Stimulated activated effector memory CD8-positive, alpha-beta T cell treated with anti-CD3 and anti-CD28 coated beads, Interleukin-12 subunit alpha, Interleukin-12 subunit beta, amount 100 ng/mL, for 72 hours (primary cell): ENCODE measurements around the gene CST7.
"Not testable (repeated sequence)": the region's sequence is repeated elsewhere in the genome, so short reads cannot be mapped to it uniquely, and the experiment has no call there.

Experiments
- ATAC-seq: fragments of 150-1000 bp; cut with Tn5 transposase; 2 replicates; pipeline ENCODE4 v1.10.0; 2021
- DNase-seq, 2 donors: peaks; one replicate each; pipeline ENCODE4 v3.0.0; 2021 to 2022; ENCODE audit warnings: low spot score in 2 of 2
- H3K27ac Mint-ChIP-seq: one replicate; pipeline ENCODE4 v1.8.0; 2022; ENCODE audit warnings: mild to moderate bottlenecking, mixed read lengths
- H3K36me3 Mint-ChIP-seq: one replicate; pipeline ENCODE4 v1.8.0; 2022; ENCODE audit warnings: mild to moderate bottlenecking, mixed read lengths
- H3K4me1 Mint-ChIP-seq: one replicate; pipeline ENCODE4 v1.8.0; 2022; ENCODE audit warnings: mixed read lengths
- H3K4me3 Mint-ChIP-seq: one replicate; pipeline ENCODE4 v1.8.0; 2022; ENCODE audit warnings: mild to moderate bottlenecking, mixed read lengths
- H3K9me3 Mint-ChIP-seq: one replicate; pipeline ENCODE4 v1.8.0; 2022; ENCODE audit warnings: mixed read lengths

CST7 gene

GRCh38 chr20:24935766-24936525 is 13.1 kb upstream of the CST7 start:
- DNase-seq (peak in 1 of 2 donors; percentile 66), ATAC-seq (peak; percentile 96)
- Mint-ChIP-seq H3K4me3 (no peak overlapping the region), H3K9me3 (no peaks in the 10 kb centered on the region), H3K4me1 (peaks cover 60% of the 10 kb centered on the region), H3K36me3 (no peaks in the 10 kb centered on the region), H3K27ac (peak overlapping the region; percentile 85)

DNA sequence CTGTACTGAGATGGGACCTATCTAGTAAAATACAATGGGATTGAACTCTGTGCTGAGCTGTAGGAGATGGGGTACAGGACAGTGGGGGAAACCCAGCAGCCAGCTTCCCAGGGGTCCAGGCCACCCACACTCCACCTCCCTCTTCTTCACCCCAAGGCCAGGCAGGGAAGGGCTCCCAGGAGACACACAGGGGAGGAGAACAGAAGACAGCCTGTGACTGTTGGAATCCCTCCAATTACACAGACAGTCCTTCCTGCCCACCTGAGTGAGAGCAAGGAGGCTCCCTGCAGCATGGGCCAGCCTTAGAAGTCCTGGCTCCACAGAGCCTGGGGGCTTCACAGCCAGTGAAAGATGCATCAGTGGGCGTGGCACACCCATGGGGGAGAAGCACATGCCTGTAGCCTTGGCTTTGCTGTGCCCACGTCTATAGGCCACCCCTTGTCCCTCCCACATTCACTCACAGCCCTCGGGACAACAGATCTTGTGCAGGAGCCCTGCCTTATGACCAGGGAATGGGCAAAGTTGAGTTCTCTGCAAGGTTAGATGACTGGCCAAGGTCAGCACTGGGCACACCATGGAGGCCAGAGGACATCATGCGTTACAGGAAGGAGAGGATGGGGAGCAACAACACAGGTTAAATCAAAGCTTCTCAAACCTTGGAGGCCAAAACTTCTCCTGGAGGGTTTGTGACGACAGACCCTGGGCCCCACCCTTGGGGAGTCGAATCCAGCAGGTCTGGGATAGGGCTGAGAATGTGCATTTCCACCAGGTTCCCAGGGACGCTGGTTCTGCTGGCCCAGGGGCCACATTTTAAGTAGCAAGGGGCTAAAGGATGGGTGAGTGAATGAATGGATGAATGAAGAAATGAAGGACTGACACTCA is 12.3 kb upstream of the CST7 start:
- no peaks in the 10 kb centered on the region for H3K9me3 Mint-ChIP-seq
- ATAC-seq: no peak
- DNase-seq: peak in 1 of 2 donors; percentile 40
- H3K4me1 Mint-ChIP-seq: peaks cover 52% of the 10 kb centered on the region
- H3K36me3 Mint-ChIP-seq: no peaks in the 10 kb centered on the region
- no peak overlapping the region for H3K4me3 Mint-ChIP-seq
- peak overlapping the region; percentile 85 for H3K27ac Mint-ChIP-seq

- Mint-ChIP-seq H3K4me3 (no peak overlapping the region), H3K4me1 (peaks cover 44% of the 10 kb centered on the region), H3K9me3 (no peaks in the 10 kb centered on the region), H3K36me3 (no peaks in the 10 kb centered on the region), H3K27ac (no peak overlapping the region)
- ATAC-seq (no peak), DNase-seq (peak in 1 of 2 donors; percentile 35)
These were observed 11.5 kb upstream of the CST7 start for GRCh38 chr20:24937579-24937978.

- H3K27ac Mint-ChIP-seq: no peak overlapping the region
- H3K4me3 Mint-ChIP-seq: no peak overlapping the region
- H3K36me3 Mint-ChIP-seq: no peaks in the 10 kb centered on the region
- peaks cover 35% of the 10 kb centered on the region for H3K4me1 Mint-ChIP-seq
- ATAC-seq (no peak), DNase-seq (peak in 1 of 2 donors; percentile 44)
- no peaks in the 10 kb centered on the region for H3K9me3 Mint-ChIP-seq
These were observed 10.6 kb upstream of the CST7 start for GRCh38 chr20:24938498-24938897.

DNA sequence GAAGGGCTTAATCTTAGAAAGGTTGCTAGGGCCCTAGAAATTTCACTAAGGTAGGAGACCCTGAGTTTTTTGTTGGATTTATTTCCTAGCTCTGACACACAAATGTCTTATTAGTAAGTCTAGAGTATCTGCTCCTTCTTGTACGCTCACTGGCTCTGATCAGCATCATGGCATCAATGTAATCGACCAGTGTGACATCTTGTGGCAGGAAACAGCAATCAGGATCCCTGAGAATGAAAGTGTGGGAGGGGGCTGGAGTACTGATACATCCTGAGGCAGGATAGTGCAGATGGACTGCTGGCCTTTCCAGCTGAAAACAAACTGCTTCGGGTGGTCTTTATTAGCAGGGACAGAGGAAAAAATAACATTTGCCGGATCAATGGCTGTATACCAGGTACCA is 10.0 kb upstream of the CST7 start:
- H3K27ac Mint-ChIP-seq: no peak overlapping the region
- ATAC-seq (no peak), DNase-seq (no peak)
- no peaks in the 10 kb centered on the region for H3K36me3 Mint-ChIP-seq
- no peaks in the 10 kb centered on the region for H3K9me3 Mint-ChIP-seq
- peaks cover 37% of the 10 kb centered on the region for H3K4me1 Mint-ChIP-seq
- no peak overlapping the region for H3K4me3 Mint-ChIP-seq

DNA sequence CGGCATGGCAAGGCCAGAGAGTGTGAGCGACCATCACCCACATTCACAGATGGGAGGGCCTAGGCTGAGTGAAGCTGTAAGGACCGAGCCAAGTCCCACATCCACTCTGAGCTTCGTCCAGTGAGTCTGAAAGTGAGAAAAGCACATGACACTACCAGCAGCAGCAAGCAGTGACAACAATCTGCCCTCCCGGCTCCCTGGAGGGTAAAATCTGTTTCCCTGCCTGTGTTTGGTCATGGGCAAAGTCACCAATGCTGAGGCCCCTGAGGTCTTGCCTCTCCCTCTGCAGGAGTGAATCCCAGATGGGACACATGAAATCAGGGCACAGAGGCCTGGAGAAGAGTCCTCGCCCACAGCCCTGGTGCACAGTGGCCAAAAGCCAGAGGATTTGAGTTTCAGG is 6.4 kb upstream of the CST7 start:
- no peak for ATAC-seq
- H3K9me3 Mint-ChIP-seq: peaks cover 6% of the 10 kb centered on the region
- H3K4me3 Mint-ChIP-seq: no peak overlapping the region
- peaks cover 40% of the 10 kb centered on the region for H3K4me1 Mint-ChIP-seq
- peak overlapping the region; percentile 60 for H3K27ac Mint-ChIP-seq
- H3K36me3 Mint-ChIP-seq: peaks cover 1% of the 10 kb centered on the region
- DNase-seq: peak in 1 of 2 donors; percentile 45

GRCh38 chr20:24943196-24943595 is 5.9 kb upstream of the CST7 start:
- peaks cover 10% of the 10 kb centered on the region for H3K9me3 Mint-ChIP-seq
- no peak for DNase-seq
- H3K36me3 Mint-ChIP-seq: peaks cover 7% of the 10 kb centered on the region
- no peak overlapping the region for H3K27ac Mint-ChIP-seq
- ATAC-seq: no peak
- peaks cover 41% of the 10 kb centered on the region for H3K4me1 Mint-ChIP-seq
- H3K4me3 Mint-ChIP-seq: no peak overlapping the region

- Mint-ChIP-seq H3K36me3 (peaks cover 12% of the 10 kb centered on the region), H3K4me3 (no peak overlapping the region), H3K4me1 (peaks cover 43% of the 10 kb centered on the region), H3K27ac (no peak overlapping the region), H3K9me3 (peaks cover 10% of the 10 kb centered on the region)
- peak in 1 of 2 donors; percentile 39 for DNase-seq
- no peak for ATAC-seq
These were observed 5.3 kb upstream of the CST7 start for GRCh38 chr20:24943731-24944130.

DNA sequence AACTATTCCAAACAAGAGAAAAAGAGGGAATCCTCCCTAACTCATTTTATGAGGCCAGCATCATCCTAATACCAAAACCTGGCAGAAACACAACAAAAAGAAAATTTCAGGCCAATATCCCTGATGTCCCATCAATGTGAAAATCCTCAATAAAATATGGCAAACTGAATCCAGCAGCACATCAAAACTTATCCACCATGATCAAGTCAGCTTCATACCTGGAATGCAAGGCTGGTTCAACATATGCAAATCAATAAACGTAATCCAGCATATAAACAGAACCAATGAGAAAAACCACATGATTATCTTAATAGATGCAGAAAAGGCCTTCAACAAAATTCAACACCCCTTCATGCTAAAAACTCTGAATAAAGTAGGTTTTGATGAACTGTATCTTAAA is 2.7 kb upstream of the CST7 start:
- H3K4me1 Mint-ChIP-seq: peaks cover 58% of the 10 kb centered on the region
- not testable (repeated sequence) for H3K4me3 Mint-ChIP-seq, ATAC-seq, H3K9me3 Mint-ChIP-seq, H3K27ac Mint-ChIP-seq, DNase-seq
- peaks cover 38% of the 10 kb centered on the region for H3K36me3 Mint-ChIP-seq

- Mint-ChIP-seq H3K4me3 (peak overlapping the region; percentile 99), H3K36me3 (peaks cover 59% of the 10 kb centered on the region), H3K27ac (peak overlapping the region; percentile 98), H3K4me1 (peaks cover 77% of the 10 kb centered on the region)
- ATAC-seq, DNase-seq, H3K9me3 Mint-ChIP-seq: not testable (repeated sequence)
These were observed 602 bp upstream of the CST7 start for GRCh38 chr20:24948396-24948938.

GRCh38 chr20:24949756-24950127 is 673 bp downstream of the CST7 start:
- peak; percentile 35 for ATAC-seq
- H3K4me3 Mint-ChIP-seq: peak overlapping the region; percentile 99
- peak overlapping the region; percentile 98 for H3K27ac Mint-ChIP-seq
- peaks cover 72% of the 10 kb centered on the region for H3K36me3 Mint-ChIP-seq
- peaks cover 10% of the 10 kb centered on the region for H3K9me3 Mint-ChIP-seq
- H3K4me1 Mint-ChIP-seq: peaks cover 77% of the 10 kb centered on the region
- peak in 1 of 2 donors; percentile 76 for DNase-seq

- H3K4me1 Mint-ChIP-seq: peaks cover 77% of the 10 kb centered on the region
These were observed 1.2 kb downstream of the CST7 start for GRCh38 chr20:24950128-24950835.

DNA sequence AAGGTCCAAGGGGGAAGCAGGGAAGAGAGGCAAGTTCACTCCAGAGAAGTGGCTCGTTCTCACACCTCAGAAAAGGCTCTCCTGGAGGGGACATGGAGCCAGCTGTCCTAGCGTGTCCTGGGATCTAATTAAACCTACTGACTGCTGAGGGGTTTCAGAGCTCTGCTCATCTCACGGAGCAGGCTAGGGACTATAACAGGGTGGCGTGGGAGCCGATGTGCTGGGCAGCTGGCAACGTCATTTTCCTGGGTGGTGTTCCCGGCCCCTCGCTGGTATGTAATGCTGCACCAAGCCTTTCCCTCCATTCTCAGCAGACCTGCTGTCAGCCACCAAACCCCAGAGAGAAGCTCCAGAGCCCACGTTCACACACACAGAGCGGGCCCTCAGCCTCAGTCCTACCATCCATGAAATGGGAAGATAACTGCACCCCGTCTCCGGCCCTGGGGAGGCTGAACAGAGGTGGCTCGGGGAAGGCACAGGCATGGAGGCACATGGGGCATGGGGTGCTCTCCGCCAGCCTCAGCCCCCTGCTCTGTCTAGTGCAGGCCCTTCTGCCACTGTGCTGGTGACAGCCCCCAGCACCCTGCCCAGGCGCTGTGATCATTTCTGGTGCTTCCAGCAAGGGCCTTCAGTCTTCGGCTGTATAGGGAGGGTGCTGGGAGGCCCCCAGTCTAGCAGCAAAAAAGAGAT is 1.9 kb downstream of the CST7 start:
- DNase-seq (no peak), ATAC-seq (no peak)
- H3K27ac Mint-ChIP-seq: peak overlapping the region; percentile 98
- H3K9me3 Mint-ChIP-seq: peaks cover 3% of the 10 kb centered on the region
- peaks cover 77% of the 10 kb centered on the region for H3K4me1 Mint-ChIP-seq
- peak overlapping the region; percentile 99 for H3K4me3 Mint-ChIP-seq
- peaks cover 84% of the 10 kb centered on the region for H3K36me3 Mint-ChIP-seq

More at GRCh38 chr20:24950128-24950835, 1.2 kb downstream of the CST7 start:
- Mint-ChIP-seq H3K4me3 (peak overlapping the region; percentile 99), H3K9me3 (peaks cover 10% of the 10 kb centered on the region), H3K27ac (peak overlapping the region; percentile 98), H3K36me3 (peaks cover 77% of the 10 kb centered on the region)
- DNase-seq: no peak
- peak; percentile 24 for ATAC-seq

GRCh38 chr20:24951536-24952083 is 2.5 kb downstream of the CST7 start:
- Mint-ChIP-seq H3K36me3 (peaks cover 91% of the 10 kb centered on the region), H3K4me3 (peak overlapping the region; percentile 99), H3K4me1 (peaks cover 81% of the 10 kb centered on the region), H3K9me3 (peaks cover 3% of the 10 kb centered on the region), H3K27ac (peak overlapping the region; percentile 98)
- ATAC-seq (no peak), DNase-seq (no peak)
